GM23338 (cell line): ENCODE measurements around the gene CDK5RAP2. TPM values are rescaled to one million over a fixed set of nuclear protein-coding genes. Genes with fewer than 3 reads are reported as not detected.

Experiments
- ATAC-seq: fragments of 200-7000 bp; cut with Tn5 transposase; 3 replicates; pipeline ENCODE4 v1.9.1; 2020
- DNase-seq: peaks from one replicate; pipeline ENCODE4 v3.0.0-alpha.2; 2015; ENCODE audit warnings: low spot score
- H2AFZ ChIP-seq: fragments of 200-600 bp; sonication (generic); 2 replicates; pipeline ENCODE4 v1.8.0; 2016; ENCODE audit warnings: antibody characterized with exemption, mild to moderate bottlenecking, moderate library complexity
- H3F3A ChIP-seq: fragments of 200-600 bp; sonication (generic); replicated peaks from 2 replicates; pipeline ENCODE4 v1.8.0; 2017; ENCODE audit warnings: antibody characterized with exemption, mixed run types, low read depth
- H3K27ac ChIP-seq: fragments of 200-600 bp; sonication (generic); 2 replicates; pipeline ENCODE4 v1.6.1; 2016; ENCODE audit warnings: low read depth
- H3K27me3 ChIP-seq: fragments of 200-600 bp; sonication (generic); 2 replicates; pipeline ENCODE4 v1.8.0; 2016; ENCODE audit warnings: mild to moderate bottlenecking, mixed run types, moderate library complexity; ENCODE audit not compliant: insufficient read depth
- H3K36me3 ChIP-seq: fragments of 200-600 bp; sonication (generic); 2 replicates; pipeline ENCODE4 v1.8.0; 2016; ENCODE audit warnings: mild to moderate bottlenecking; ENCODE audit not compliant: insufficient read depth
- H3K4me1 ChIP-seq: fragments of 200-600 bp; sonication (generic); 2 replicates; pipeline ENCODE4 v1.8.0; 2016; ENCODE audit warnings: mild to moderate bottlenecking, moderate library complexity; ENCODE audit not compliant: insufficient read depth
- H3K4me2 ChIP-seq: fragments of 200-600 bp; sonication (generic); 2 replicates; pipeline ENCODE4 v1.7.1; 2017; ENCODE audit warnings: mixed run types
- H3K4me3 ChIP-seq: fragments of 200-600 bp; sonication (generic); 2 replicates; pipeline ENCODE4 v1.6.1; 2016; ENCODE audit warnings: mixed run types
- H3K79me2 ChIP-seq: fragments of 200-600 bp; sonication (generic); replicated peaks from 2 replicates; pipeline ENCODE4 v1.8.0; 2017; ENCODE audit warnings: mild to moderate bottlenecking; ENCODE audit not compliant: insufficient read depth
- H3K9me2 ChIP-seq: fragments of 200-600 bp; sonication (generic); 2 replicates; pipeline ENCODE4 v1.8.0; 2017; ENCODE audit not compliant: insufficient read depth
- H4K20me1 ChIP-seq: fragments of 200-600 bp; sonication (generic); replicated peaks from 2 replicates; pipeline ENCODE4 v1.8.0; 2017; ENCODE audit warnings: mild to moderate bottlenecking; ENCODE audit not compliant: insufficient read depth
- H3K27ac Mint-ChIP-seq: 2 replicates; pipeline ENCODE4 v1.8.0; 2020; ENCODE audit warnings: inconsistent platforms, mild to moderate bottlenecking, moderate library complexity, mixed read lengths
- H3K27me3 Mint-ChIP-seq: 3 replicates; pipeline ENCODE4 v1.8.0; 2022; ENCODE audit warnings: low read depth, mild to moderate bottlenecking, moderate library complexity, mixed read lengths, inconsistent platforms; ENCODE audit not compliant: insufficient read depth, poor library complexity
- H3K36me3 Mint-ChIP-seq: 3 replicates; pipeline ENCODE4 v1.8.0; 2021; ENCODE audit warnings: low read depth, mild to moderate bottlenecking, inconsistent platforms, moderate library complexity, mixed read lengths
- H3K4me1 Mint-ChIP-seq: 3 replicates; pipeline ENCODE4 v1.8.0; 2020; ENCODE audit warnings: mild to moderate bottlenecking, inconsistent platforms, mixed read lengths
- H3K4me3 Mint-ChIP-seq: 3 replicates; pipeline ENCODE4 v1.8.0; 2021; ENCODE audit warnings: moderate library complexity, mild to moderate bottlenecking, inconsistent platforms, mixed read lengths
- H3K9me3 Mint-ChIP-seq: 3 replicates; pipeline ENCODE4 v1.8.0; 2020; ENCODE audit warnings: moderate library complexity, mild to moderate bottlenecking, inconsistent platforms, mixed read lengths
- CREB1 ChIP-seq: fragments of 250-450 bp; sonication (Bioruptor Pico); IDR thresholded peaks from 2 replicates; pipeline ENCODE4 v1.5.0; 2020; ENCODE audit warnings: low read depth, mild to moderate bottlenecking, moderate library complexity
- CTCF ChIP-seq, 2 experiments: fragments of 200-600 bp in 1 of 2; sonication (generic) in 1 of 2; conservative IDR thresholded peaks; 2 replicates each; pipeline versions ENCODE4 v1.5.1 to v1.6.1; 2016 to 2017; ENCODE audit warnings: antibody characterized with exemption in 2 of 2, low read depth in 2 of 2, mild to moderate bottlenecking in 2 of 2, moderate library complexity in 1 of 2
- ETS1 ChIP-seq: IDR thresholded peaks from 2 replicates; pipeline ENCODE4 v1.6.1; 2016; ENCODE audit warnings: antibody characterized with exemption
- EZH2 ChIP-seq: fragments of 200-600 bp; sonication (generic); IDR thresholded peaks from one replicate; pipeline ENCODE4 v1.8.0; 2017; ENCODE audit warnings: antibody characterized with exemption, mild to moderate bottlenecking, low read depth; ENCODE audit not compliant: unreplicated experiment
- EZH2phosphoT487 ChIP-seq: fragments of 200-600 bp; sonication (generic); IDR thresholded peaks from one replicate; pipeline ENCODE4 v1.8.1; 2018; ENCODE audit warnings: antibody characterized with exemption; ENCODE audit not compliant: unreplicated experiment
- NANOG ChIP-seq: IDR thresholded peaks from 2 replicates; pipeline ENCODE4 v1.6.1; 2016; ENCODE audit warnings: antibody characterized with exemption, borderline replicate concordance
- STAT1 ChIP-seq: IDR thresholded peaks from one replicate; pipeline ENCODE4 v1.6.1; 2016; ENCODE audit warnings: antibody characterized with exemption; ENCODE audit not compliant: unreplicated experiment
- ZNF114 ChIP-seq: fragments of 250-450 bp; sonication (Bioruptor Pico); IDR thresholded peaks from 2 replicates; pipeline ENCODE4 v1.5.0; 2020; ENCODE audit warnings: mild to moderate bottlenecking, moderate library complexity
- ZNF331 ChIP-seq: fragments of 250-450 bp; sonication (Bioruptor Pico); IDR thresholded peaks from 2 replicates; pipeline ENCODE4 v1.5.0; 2020; ENCODE audit warnings: low read depth, mild to moderate bottlenecking, moderate library complexity
- ZNF462 ChIP-seq: fragments of 250-450 bp; sonication (Bioruptor Pico); IDR thresholded peaks from 2 replicates; pipeline ENCODE4 v1.5.0; 2020; ENCODE audit warnings: mild to moderate bottlenecking, moderate library complexity
- polyA plus RNA-seq: library from polyadenylated mRNA; unstranded; fragments of >200 nt; fragmentation: Nextera tagmentation; extraction: Ambion mirVana; gene quantifications from 2 replicates; pipeline ENCODE4 v1.2.1, GENCODE V29; 2016
- total RNA-seq: library from RNA; depleted of rRNA; stranded (reverse); fragments of >200 nt; shearing (Covaris generic); gene quantifications from 2 replicates; pipeline ENCODE4 v1.2.3, GENCODE V29; 2014

The CDK5RAP2 gene
- total and polyA plus RNA-seq, 2 experiments from 2014 or later = 50.7 to 65.7 TPM

- no peak overlapping the region for H2AFZ ChIP-seq
- no peaks in the 10 kb centered on the region for H3K9me3 Mint-ChIP-seq
- DNase-seq (no peak), ATAC-seq (no peak)
- no peaks in the 10 kb centered on the region for H3F3A ChIP-seq
- no peaks in the 10 kb centered on the region for H4K20me1 ChIP-seq
- no peaks in the 10 kb centered on the region for H3K9me2 ChIP-seq
- no peaks in the 10 kb centered on the region for H3K4me1 Mint-ChIP-seq
- H3K4me3 ChIP-seq = no peak overlapping the region
- H3K27me3 Mint-ChIP-seq = peaks cover 2% of the 10 kb centered on the region
- no peaks in the 10 kb centered on the region for H3K79me2 ChIP-seq
- TF ChIP-seq ZNF114 (no peak), STAT1 (no peak)
- no peaks in the 10 kb centered on the region for H3K36me3 Mint-ChIP-seq
- no peaks in the 10 kb centered on the region for H3K27me3 ChIP-seq
- no peaks in the 10 kb centered on the region for H3K36me3 ChIP-seq
- no peak overlapping the region for H3K27ac Mint-ChIP-seq
- no peak overlapping the region for H3K4me2 ChIP-seq
- H3K4me1 ChIP-seq = no peaks in the 10 kb centered on the region
- no peak overlapping the region for H3K4me3 Mint-ChIP-seq
- H3K27ac ChIP-seq = no peak overlapping the region
These were observed 12.2 kb upstream of the CDK5RAP2 start for GRCh38 chr9:120592210-120592609.

GRCh38 chr9:120587328-120587727 is 7.4 kb upstream of the CDK5RAP2 start:
- H3K9me2 ChIP-seq = no peaks in the 10 kb centered on the region
- H2AFZ ChIP-seq = peak overlapping the region; percentile 90
- no peaks in the 10 kb centered on the region for H3K27me3 ChIP-seq
- H3K4me3 Mint-ChIP-seq = no peak overlapping the region
- H3K36me3 ChIP-seq = no peaks in the 10 kb centered on the region
- ATAC-seq (no peak), DNase-seq (no peak)
- H3K36me3 Mint-ChIP-seq = no peaks in the 10 kb centered on the region
- no peak overlapping the region for H3K4me2 ChIP-seq
- no peaks in the 10 kb centered on the region for H3K79me2 ChIP-seq
- no peaks in the 10 kb centered on the region for H3K9me3 Mint-ChIP-seq
- H3K27me3 Mint-ChIP-seq = peaks cover 4% of the 10 kb centered on the region
- H3F3A ChIP-seq = no peaks in the 10 kb centered on the region
- H3K27ac Mint-ChIP-seq = no peak overlapping the region
- no peaks in the 10 kb centered on the region for H3K4me1 Mint-ChIP-seq
- H4K20me1 ChIP-seq = no peaks in the 10 kb centered on the region
- no peak overlapping the region for H3K27ac ChIP-seq
- H3K4me3 ChIP-seq = no peak overlapping the region
- H3K4me1 ChIP-seq = no peaks in the 10 kb centered on the region
- no peak for TF ChIP-seq EZH2
- TF ChIP-seq NANOG = no peak
- no peak for TF ChIP-seq STAT1
- no peak for TF ChIP-seq ZNF462 (CRISPR knock-in tag)
- TF ChIP-seq ZNF331 (CRISPR knock-in tag) = no peak
- TF ChIP-seq CREB1 = no peak
- no peak for TF ChIP-seq CTCF (conservative IDR thresholded peaks at IDR 0.05; ENCODE audit: low read depth in 2 of 2)
- no peak for TF ChIP-seq EZH2phosphoT487
- no peak for TF ChIP-seq ETS1
